Fibroblast of the aortic adventitia (primary cell): ENCODE measurements around the gene MRGPRE. TPM values are rescaled to one million over a fixed set of nuclear protein-coding genes. Genes with fewer than 3 reads are reported as not detected.

Source experiments
- DNase-seq: peaks from one replicate; pipeline ENCODE4 v3.0.0-alpha.2; 2010; ENCODE audit warnings: low read depth
- H3K4me3 ChIP-seq: 2 replicates; pipeline ENCODE4 v1.5.1; 2011; ENCODE audit warnings: low read depth, mild to moderate bottlenecking, control low read depth, low read length, moderate library complexity
- total RNA-seq: library from RNA; depleted of rRNA; stranded (reverse); fragments of >200 nt; gene quantifications from 2 replicates; pipeline ENCODE4 v1.2.3, GENCODE V29; 2012; ENCODE audit warnings: low replicate concordance
- TF ChIP-seq, protein P1 (sequence below): IDR thresholded peaks from 2 replicates; pipeline ENCODE4 v1.5.1; 2011; ENCODE audit warnings: mild to moderate bottlenecking, low read length, control low read depth, inconsistent platforms; ENCODE audit not compliant: insufficient read depth

MRGPRE gene
- total RNA-seq, 1 donor: not detected

DNA sequence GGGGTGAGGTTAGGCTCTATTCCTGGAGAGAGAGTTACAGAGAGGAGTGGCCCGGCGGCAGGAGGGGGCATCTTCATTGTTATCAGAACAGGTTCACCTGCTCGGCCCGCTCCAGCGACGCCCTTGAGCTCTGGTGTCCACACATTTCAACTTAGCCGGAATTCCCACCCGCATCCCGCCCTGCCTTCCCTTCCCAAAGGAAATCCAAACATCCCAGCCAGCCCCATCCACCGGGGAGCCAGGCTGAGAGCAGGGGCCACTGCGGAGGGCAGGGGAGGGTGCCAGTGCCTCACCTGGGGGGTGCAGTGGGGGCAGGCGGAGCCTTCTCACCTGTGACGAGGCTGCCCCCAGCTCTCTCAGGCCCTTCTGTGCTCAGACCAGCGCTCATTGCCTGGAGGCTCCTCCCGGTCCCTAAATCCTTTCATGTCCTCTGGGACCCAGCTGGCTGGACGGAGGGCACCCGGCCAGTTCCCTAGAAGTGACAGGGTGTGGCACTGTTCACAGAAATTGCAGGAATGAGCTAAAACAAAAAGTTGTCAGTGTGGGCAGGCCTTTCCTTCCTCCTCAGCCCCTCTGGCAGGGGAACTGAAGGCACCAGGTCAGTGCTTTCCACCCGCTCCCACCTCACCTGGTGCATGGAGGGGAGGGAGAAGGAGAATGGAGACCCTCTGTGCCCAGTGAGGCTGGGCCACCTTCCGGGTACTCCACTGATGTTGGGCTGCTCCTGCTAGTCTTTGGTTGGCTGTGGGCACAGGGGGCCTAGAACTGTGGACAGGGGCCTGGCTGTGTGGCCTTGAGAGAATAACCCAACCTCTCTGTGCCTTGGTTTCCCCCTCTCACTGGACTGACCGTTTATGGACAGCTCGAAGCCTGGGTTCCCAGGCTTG is 11.5 kb downstream of the MRGPRE start:
- TF ChIP-seq, protein P1, sequence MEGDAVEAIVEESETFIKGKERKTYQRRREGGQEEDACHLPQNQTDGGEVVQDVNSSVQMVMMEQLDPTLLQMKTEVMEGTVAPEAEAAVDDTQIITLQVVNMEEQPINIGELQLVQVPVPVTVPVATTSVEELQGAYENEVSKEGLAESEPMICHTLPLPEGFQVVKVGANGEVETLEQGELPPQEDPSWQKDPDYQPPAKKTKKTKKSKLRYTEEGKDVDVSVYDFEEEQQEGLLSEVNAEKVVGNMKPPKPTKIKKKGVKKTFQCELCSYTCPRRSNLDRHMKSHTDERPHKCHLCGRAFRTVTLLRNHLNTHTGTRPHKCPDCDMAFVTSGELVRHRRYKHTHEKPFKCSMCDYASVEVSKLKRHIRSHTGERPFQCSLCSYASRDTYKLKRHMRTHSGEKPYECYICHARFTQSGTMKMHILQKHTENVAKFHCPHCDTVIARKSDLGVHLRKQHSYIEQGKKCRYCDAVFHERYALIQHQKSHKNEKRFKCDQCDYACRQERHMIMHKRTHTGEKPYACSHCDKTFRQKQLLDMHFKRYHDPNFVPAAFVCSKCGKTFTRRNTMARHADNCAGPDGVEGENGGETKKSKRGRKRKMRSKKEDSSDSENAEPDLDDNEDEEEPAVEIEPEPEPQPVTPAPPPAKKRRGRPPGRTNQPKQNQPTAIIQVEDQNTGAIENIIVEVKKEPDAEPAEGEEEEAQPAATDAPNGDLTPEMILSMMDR: no peak
- no peak for DNase-seq
- H3K4me3 ChIP-seq: no peak overlapping the region

DNA sequence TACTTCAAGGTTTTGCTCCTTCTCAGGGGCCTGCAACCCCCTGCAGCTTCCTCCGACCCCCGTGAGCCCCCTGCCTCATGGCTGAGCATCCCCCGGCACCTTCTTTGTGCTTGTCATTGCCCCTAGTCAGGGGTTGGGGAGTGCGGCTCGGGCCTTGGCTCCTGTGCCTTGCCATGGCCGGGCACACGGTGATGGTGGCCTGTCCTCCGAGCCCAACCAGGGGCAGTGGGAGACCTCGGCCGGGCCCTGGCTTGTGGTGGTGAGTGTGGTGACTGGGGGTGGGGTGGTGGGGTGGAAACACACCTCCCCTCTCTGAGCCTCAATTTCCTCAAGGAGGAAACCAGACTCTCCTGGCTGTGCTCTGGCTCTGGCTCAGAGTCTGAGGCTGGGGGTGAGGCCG is 12.1 kb downstream of the MRGPRE start:
- no peak overlapping the region for H3K4me3 ChIP-seq
- TF ChIP-seq, protein P1: no peak
- DNase-seq: no peak

GRCh38 chr11:3219281-3219892 is 12.8 kb downstream of the MRGPRE start:
- no peak overlapping the region for H3K4me3 ChIP-seq
- DNase-seq: no peak
- TF ChIP-seq, protein P1: no peak

- H3K4me3 ChIP-seq: no peak within 1 kb of the TSS
- TF ChIP-seq, protein P1: no peak
- DNase-seq: no peak
Measured at GRCh38 chr11:3218483-3219280, 13.5 kb downstream of the MRGPRE start, which contains the start of gene MRGPRG. Gene MRGPRG, minus strand, starts transcription at chr11:3218813. Its CDS starts 0 bp downstream, at chr11:3218813.

DNA sequence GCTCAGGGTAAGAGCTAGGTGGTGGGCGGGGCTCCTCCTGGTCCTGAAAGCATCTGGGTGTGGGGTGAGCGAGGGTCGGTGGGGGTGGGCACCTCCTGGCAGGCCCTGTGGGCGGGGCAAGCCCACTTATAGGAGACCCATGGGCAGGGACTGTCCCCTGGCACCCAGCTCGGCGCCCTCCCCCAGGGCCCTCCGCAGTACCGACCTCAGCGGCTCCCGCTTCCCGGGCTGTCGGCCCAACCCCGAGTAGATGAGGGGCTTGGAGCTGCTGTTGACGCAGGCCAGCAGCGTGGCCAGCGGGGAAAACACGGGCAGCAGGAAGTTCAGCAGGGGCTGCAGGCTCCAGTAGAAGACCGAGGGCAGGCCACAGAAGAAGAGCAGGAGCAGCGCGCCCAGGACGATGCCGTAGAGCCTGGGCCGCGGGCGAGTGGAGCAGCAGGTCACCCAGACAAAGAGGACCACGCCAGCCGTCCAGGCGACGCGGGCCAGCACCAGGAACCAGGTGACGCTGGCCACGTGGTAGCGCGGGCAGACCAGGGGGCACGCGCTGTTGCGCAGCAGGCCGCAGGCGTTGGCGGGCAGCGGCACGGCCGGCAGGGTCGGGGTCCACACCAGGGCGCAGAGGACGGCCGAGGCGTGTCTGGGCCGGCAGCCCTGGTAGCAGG is 14.3 kb downstream of the MRGPRE start:
- H3K4me3 ChIP-seq: no peak overlapping the region
- TF ChIP-seq, protein P1: no peak
- no peak for DNase-seq

DNA sequence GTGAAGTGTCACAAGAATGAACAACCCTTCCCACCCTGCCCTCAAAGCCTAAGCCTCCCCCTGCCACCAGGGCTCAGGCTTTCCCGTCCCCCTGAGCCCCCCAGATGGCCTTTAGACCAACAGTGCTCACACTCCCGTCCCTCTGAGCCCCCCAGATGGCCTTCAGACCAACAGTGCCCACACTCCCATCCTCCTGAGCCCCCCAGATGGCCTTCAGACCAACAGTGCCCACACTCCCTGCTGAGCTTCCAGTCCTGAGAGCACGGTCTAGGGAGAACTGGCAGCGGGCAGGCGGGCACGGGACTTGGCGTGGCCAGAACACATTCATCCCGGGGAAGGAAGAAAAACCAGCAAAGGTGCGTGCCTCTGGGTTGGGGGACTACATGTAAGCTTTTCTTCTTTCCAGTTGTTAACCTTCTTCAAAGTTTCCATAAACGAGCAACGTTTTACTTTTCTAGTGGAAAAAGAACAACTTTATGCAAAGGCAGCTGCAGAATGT is 16.1 kb downstream of the MRGPRE start:
- H3K4me3 ChIP-seq: no peak overlapping the region
- DNase-seq: no peak
- TF ChIP-seq, protein P1: no peak
